ENCODE measurements around the gene CDIP1.

DNA sequence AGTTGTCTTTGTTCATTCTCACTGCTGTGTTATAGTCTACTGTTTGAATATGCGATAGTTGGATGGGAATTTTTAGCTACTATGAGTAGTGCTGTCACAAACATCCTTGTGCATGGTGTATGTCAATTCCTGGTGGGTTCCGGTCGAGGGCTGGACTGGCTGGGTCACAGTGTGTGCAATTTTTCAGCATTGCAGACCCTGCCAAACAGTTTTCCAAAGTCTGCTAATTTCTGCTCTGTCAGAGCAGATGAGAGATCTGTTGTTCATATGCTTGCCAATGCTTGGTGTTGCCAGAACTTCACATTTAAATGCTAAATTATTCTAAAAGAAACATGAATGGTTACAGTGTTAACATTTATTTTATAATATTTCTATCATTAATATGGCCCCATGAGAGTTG is 14.0 kb upstream of the CDIP1 start:
- TF ChIP-seq, protein P1, sequence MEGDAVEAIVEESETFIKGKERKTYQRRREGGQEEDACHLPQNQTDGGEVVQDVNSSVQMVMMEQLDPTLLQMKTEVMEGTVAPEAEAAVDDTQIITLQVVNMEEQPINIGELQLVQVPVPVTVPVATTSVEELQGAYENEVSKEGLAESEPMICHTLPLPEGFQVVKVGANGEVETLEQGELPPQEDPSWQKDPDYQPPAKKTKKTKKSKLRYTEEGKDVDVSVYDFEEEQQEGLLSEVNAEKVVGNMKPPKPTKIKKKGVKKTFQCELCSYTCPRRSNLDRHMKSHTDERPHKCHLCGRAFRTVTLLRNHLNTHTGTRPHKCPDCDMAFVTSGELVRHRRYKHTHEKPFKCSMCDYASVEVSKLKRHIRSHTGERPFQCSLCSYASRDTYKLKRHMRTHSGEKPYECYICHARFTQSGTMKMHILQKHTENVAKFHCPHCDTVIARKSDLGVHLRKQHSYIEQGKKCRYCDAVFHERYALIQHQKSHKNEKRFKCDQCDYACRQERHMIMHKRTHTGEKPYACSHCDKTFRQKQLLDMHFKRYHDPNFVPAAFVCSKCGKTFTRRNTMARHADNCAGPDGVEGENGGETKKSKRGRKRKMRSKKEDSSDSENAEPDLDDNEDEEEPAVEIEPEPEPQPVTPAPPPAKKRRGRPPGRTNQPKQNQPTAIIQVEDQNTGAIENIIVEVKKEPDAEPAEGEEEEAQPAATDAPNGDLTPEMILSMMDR (conservative IDR thresholded peaks at IDR 0.05; ENCODE audit: low read length): no peak
- no peak for TF ChIP-seq EZH2phosphoT487 (IDR thresholded peaks at IDR 0.05; ENCODE audit: borderline replicate concordance)
